Subcutaneous abdominal adipose tissue (tissue), 5 donors: ENCODE measurements around the gene CCSER1.
"Not testable (repeated sequence)": the region's sequence is repeated elsewhere in the genome, so short reads cannot be mapped to it uniquely, and the experiment has no call there.

Experiments used
- H3K27ac ChIP-seq: one replicate; pipeline ENCODE4 v1.7.0; 2013; ENCODE audit warnings: low read depth, mild to moderate bottlenecking, inconsistent platforms, low read length, moderate library complexity
- H3K27me3 ChIP-seq, 5 donors: one replicate each; pipeline ENCODE4 v1.7.0; 2013; ENCODE audit warnings: low read length in 5 of 5, inconsistent platforms in 1 of 5; ENCODE audit not compliant: control insufficient read depth in 5 of 5, insufficient read depth in 4 of 5
- H3K36me3 ChIP-seq, 5 donors: one replicate each; pipeline ENCODE4 v1.7.0; 2013; ENCODE audit warnings: low read length in 5 of 5; ENCODE audit not compliant: control insufficient read depth in 5 of 5, insufficient read depth in 5 of 5
- H3K4me1 ChIP-seq, 5 donors: one replicate each; pipeline ENCODE4 v1.7.0; 2013; ENCODE audit warnings: low read length in 5 of 5, mild to moderate bottlenecking in 3 of 5, moderate library complexity in 1 of 5; ENCODE audit not compliant: control insufficient read depth in 5 of 5, insufficient read depth in 5 of 5
- H3K4me3 ChIP-seq, 5 donors: one replicate each; pipeline ENCODE4 v1.7.0; 2013; ENCODE audit warnings: low read length in 5 of 5, low read depth in 1 of 5
- H3K9ac ChIP-seq, 5 donors: one replicate each; pipeline ENCODE4 v1.7.0; 2013; ENCODE audit warnings: low read length in 5 of 5, mild to moderate bottlenecking in 4 of 5, moderate library complexity in 3 of 5
- H3K9me3 ChIP-seq, 5 donors: one replicate each; pipeline ENCODE4 v1.7.0; 2013; ENCODE audit warnings: low read length in 5 of 5; ENCODE audit not compliant: control insufficient read depth in 5 of 5
- donor health status: healthy.
- donor health status: healthy.
- donor health status: healthy.
- donor health status: healthy.
- donor health status: healthy.

The CCSER1 gene

GRCh38 chr4:91207535-91207934 is 1080.3 kb downstream of the CCSER1 start:
- no peak overlapping the region for H3K27ac ChIP-seq
- no peaks in the 10 kb centered on the region for H3K9me3 ChIP-seq
- H3K36me3 ChIP-seq: no peaks in the 10 kb centered on the region
- H3K27me3 ChIP-seq: no peaks in the 10 kb centered on the region
- no peaks in the 10 kb centered on the region for H3K4me1 ChIP-seq
- H3K4me3 ChIP-seq: no peak overlapping the region
- no peak overlapping the region for H3K9ac ChIP-seq

DNA sequence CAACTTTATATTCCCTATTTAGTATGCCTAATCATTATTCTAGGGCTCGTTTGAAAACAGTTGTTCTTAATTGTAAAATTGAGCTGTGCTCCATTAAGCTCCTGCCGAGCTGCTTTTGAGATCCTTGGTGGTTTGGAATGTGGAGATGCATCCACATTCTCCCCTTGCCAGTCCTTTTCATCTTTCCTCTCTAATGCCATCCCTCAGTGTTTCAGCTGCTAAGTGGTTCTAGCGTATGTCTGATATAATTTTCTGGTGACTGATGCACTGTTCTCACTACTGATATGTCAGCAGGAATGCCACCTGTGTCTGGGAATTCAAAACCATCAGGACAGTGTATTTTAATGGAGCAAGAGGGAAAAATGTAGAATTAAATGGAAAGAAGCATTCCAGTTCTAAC is 1085.0 kb downstream of the CCSER1 start:
- no peak overlapping the region for H3K9ac ChIP-seq

GRCh38 chr4:91217831-91218403 is 1090.7 kb downstream of the CCSER1 start:
- not testable (repeated sequence) for H3K9me3 ChIP-seq, H3K27ac ChIP-seq, H3K4me1 ChIP-seq, H3K4me3 ChIP-seq, H3K36me3 ChIP-seq, H3K27me3 ChIP-seq, H3K9ac ChIP-seq

More for the DNA sequence above, 1085.0 kb downstream of the CCSER1 start:
- H3K9me3 ChIP-seq: peaks cover 0 to 3% (median 0%) of the 10 kb centered on the region in 5 donors
- H3K27me3 ChIP-seq: no peaks in the 10 kb centered on the region
- no peak overlapping the region for H3K4me3 ChIP-seq
- H3K4me1 ChIP-seq: no peaks in the 10 kb centered on the region
- no peak overlapping the region for H3K27ac ChIP-seq
- no peaks in the 10 kb centered on the region for H3K36me3 ChIP-seq

GRCh38 chr4:91220315-91220714 is 1093.1 kb downstream of the CCSER1 start:
- H3K9ac ChIP-seq: no peak overlapping the region
- peaks cover 0 to 3% (median 0%) of the 10 kb centered on the region in 5 donors for H3K9me3 ChIP-seq
- H3K4me3 ChIP-seq: no peak overlapping the region
- no peaks in the 10 kb centered on the region for H3K4me1 ChIP-seq
- no peaks in the 10 kb centered on the region for H3K36me3 ChIP-seq
- H3K27me3 ChIP-seq: no peaks in the 10 kb centered on the region
- no peak overlapping the region for H3K27ac ChIP-seq

GRCh38 chr4:91222014-91222413 is 1094.8 kb downstream of the CCSER1 start:
- Histone ChIP-seq H3K27ac (no peak overlapping the region), H3K4me3 (no peak overlapping the region), H3K9ac (no peak overlapping the region), H3K36me3 (no peaks in the 10 kb centered on the region), H3K9me3 (no peaks in the 10 kb centered on the region), H3K27me3 (no peaks in the 10 kb centered on the region), H3K4me1 (no peaks in the 10 kb centered on the region)

- Histone ChIP-seq H3K4me1 (no peaks in the 10 kb centered on the region), H3K4me3 (no peak overlapping the region), H3K9ac (no peak overlapping the region), H3K27me3 (no peaks in the 10 kb centered on the region), H3K27ac (no peak overlapping the region), H3K9me3 (peaks cover 0 to 3% (median 0%) of the 10 kb centered on the region in 5 donors), H3K36me3 (no peaks in the 10 kb centered on the region)
These were observed 1099.7 kb downstream of the CCSER1 start for GRCh38 chr4:91226867-91227266.

GRCh38 chr4:91228659-91229058 is 1101.5 kb downstream of the CCSER1 start:
- H3K27me3 ChIP-seq: no peaks in the 10 kb centered on the region
- no peak overlapping the region for H3K4me3 ChIP-seq
- H3K9ac ChIP-seq: no peak overlapping the region
- peaks cover 0 to 3% (median 0%) of the 10 kb centered on the region in 5 donors for H3K9me3 ChIP-seq
- H3K36me3 ChIP-seq: no peaks in the 10 kb centered on the region
- no peak overlapping the region for H3K27ac ChIP-seq
- no peaks in the 10 kb centered on the region for H3K4me1 ChIP-seq

DNA sequence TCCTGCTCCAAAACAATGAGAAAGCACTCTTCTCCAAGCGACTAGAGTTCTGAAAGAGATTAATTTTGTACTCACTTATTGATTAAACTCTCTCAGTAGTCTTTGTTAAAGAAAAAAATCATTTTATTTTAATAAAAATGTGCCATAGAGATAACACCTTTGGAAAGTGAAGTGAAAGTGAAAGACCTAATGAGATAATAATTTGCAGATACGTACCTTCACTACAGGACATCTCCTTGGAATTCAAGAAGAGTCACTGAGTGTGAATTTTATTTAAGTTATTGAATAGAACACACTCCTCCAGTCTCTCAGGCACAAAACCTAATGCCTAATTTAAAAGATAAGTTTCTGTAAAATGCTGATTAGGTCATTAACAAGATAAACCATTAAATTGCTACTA is 1106.0 kb downstream of the CCSER1 start:
- Histone ChIP-seq H3K9me3 (peaks cover 0 to 3% (median 0%) of the 10 kb centered on the region in 5 donors), H3K27me3 (no peaks in the 10 kb centered on the region), H3K4me3 (no peak overlapping the region), H3K36me3 (no peaks in the 10 kb centered on the region), H3K27ac (no peak overlapping the region), H3K4me1 (no peaks in the 10 kb centered on the region), H3K9ac (no peak overlapping the region)

DNA sequence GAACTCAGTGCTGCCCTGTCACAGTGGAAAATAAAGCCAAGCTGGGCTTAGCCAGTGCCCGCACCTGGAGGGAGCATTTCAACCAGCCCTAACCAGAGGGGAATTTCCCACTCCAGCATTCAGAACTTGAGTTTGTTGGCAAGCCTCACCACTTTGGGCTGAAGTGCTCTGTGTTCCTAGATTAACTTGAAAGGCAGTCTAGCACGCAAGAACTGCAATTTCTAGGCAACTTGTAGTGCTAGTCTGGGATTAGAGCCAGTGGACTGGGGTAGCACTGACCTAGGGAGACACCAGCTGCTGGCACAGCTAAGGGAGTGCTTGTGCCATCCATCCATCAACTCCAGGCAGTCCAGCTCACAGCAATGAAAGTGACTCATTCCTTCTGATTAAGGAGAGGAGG is 1115.9 kb downstream of the CCSER1 start:
- H3K27ac ChIP-seq: no peak overlapping the region
- no peaks in the 10 kb centered on the region for H3K36me3 ChIP-seq
- no peak overlapping the region for H3K4me3 ChIP-seq
- no peaks in the 10 kb centered on the region for H3K27me3 ChIP-seq
- no peak overlapping the region for H3K9ac ChIP-seq
- peaks cover 0 to 3% (median 0%) of the 10 kb centered on the region in 5 donors for H3K9me3 ChIP-seq
- H3K4me1 ChIP-seq: no peaks in the 10 kb centered on the region

DNA sequence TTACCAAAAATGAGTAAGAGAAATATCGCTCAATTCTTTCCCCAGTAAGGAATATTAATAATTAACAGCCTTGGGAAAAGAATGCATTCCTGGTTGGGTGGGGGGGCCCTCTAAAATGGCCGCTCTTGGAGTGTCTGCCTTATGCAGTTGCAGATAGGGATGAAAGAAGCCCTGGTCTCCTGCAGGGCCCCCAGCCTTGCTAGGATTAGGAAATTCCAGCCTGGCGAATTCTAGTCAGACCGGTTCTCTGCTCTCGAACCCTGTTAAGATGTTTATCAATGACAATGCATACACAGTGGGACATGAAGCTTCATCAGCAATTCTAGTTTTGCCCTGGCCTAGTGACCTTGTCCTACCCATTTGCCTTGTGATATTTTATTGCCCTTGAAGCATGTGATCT is 1128.8 kb downstream of the CCSER1 start:
- Histone ChIP-seq H3K27ac (no peak overlapping the region), H3K4me1 (no peaks in the 10 kb centered on the region), H3K4me3 (no peak overlapping the region), H3K27me3 (no peaks in the 10 kb centered on the region), H3K36me3 (no peaks in the 10 kb centered on the region), H3K9ac (no peak overlapping the region), H3K9me3 (no peaks in the 10 kb centered on the region)

DNA sequence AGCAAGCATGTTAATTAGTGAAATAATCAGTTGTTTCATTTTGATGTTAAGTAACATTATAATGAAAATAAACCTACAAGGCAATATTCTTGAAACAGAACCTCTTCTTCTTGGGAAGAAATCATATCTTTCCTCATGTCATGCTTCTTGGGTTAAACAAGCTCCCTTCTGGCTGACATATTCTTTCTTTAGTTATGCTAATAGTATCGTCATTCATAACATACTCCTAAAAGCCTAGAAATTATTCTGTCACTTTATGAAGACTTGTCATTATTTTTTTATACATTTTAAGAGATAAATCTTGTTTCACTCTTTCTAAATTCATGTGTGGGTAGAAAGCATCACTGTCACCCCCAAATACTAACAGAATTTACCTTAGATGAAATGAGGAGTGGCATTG is 1129.6 kb downstream of the CCSER1 start:
- no peak overlapping the region for H3K27ac ChIP-seq
- no peaks in the 10 kb centered on the region for H3K9me3 ChIP-seq
- H3K4me3 ChIP-seq: no peak overlapping the region
- H3K4me1 ChIP-seq: no peaks in the 10 kb centered on the region
- no peak overlapping the region for H3K9ac ChIP-seq
- no peaks in the 10 kb centered on the region for H3K36me3 ChIP-seq
- no peaks in the 10 kb centered on the region for H3K27me3 ChIP-seq
